GM12878 (cell line): ENCODE data around the gene ATL1.

Experiments used
- CREB1 ChIP-seq: IDR thresholded peaks from 2 replicates; pipeline ENCODE4 v1.6.1; 2012; ENCODE audit warnings: low read depth, mild to moderate bottlenecking, inconsistent platforms
- EGR1 ChIP-seq, 2 experiments: IDR thresholded peaks; 1 replicate in 1 of 2; 2 replicates in 1 of 2; pipeline ENCODE4 v1.6.1; 2011 to 2012; ENCODE audit warnings: low read depth in 2 of 2, low read length in 2 of 2, borderline replicate concordance in 1 of 2, mild to moderate bottlenecking in 1 of 2, moderate library complexity in 1 of 2
- EP300 ChIP-seq, 2 experiments: fragments of 150-350 bp in 1 of 2; IDR thresholded peaks; 2 replicates each; pipeline ENCODE4 v1.6.1; 2011 to 2012; ENCODE audit warnings: low read depth in 2 of 2, low read length in 2 of 2, borderline replicate concordance in 1 of 2, improper control_type of control experiment in 1 of 2, inconsistent platforms in 1 of 2; ENCODE audit not compliant: control insufficient read depth in 1 of 2
- NFYB ChIP-seq: IDR thresholded peaks from 2 replicates; pipeline ENCODE4 v1.6.1; 2011; ENCODE audit warnings: low read depth, mild to moderate bottlenecking, low read length, improper control_type of control experiment, moderate library complexity; ENCODE audit not compliant: insufficient read depth
- POLR2A ChIP-seq: IDR thresholded peaks from 2 replicates; pipeline ENCODE4 v1.6.1; 2011; ENCODE audit warnings: low read depth, mild to moderate bottlenecking, low read length
- POLR2AphosphoS5 ChIP-seq: IDR thresholded peaks from 2 replicates; pipeline ENCODE4 v1.6.1; 2011; ENCODE audit warnings: mild to moderate bottlenecking, low read length, inconsistent platforms
- RCOR1 ChIP-seq: conservative IDR thresholded peaks from 2 replicates; pipeline ENCODE4 v1.6.1; 2012; ENCODE audit warnings: low read depth, low read length, improper control_type of control experiment
- TARDBP ChIP-seq: IDR thresholded peaks from 2 replicates; pipeline ENCODE4 v1.6.1; 2016; ENCODE audit warnings: borderline replicate concordance
- ZNF274 ChIP-seq: IDR thresholded peaks from one replicate; pipeline ENCODE4 v1.8.0; 2011; ENCODE audit not compliant: insufficient read length, insufficient read depth
- TF ChIP-seq, protein P1 (sequence below): fragments of 450-650 bp; conservative IDR thresholded peaks from 2 replicates; pipeline ENCODE4 v1.6.1; 2017; ENCODE audit warnings: mild to moderate bottlenecking, moderate library complexity
- TF ChIP-seq, protein P2 (sequence below), 3 experiments: IDR thresholded peaks in 2 of 3; conservative IDR thresholded peaks in 1 of 3; 2 replicates each; pipeline ENCODE4 v1.5.1; 2011; ENCODE audit warnings: low read depth in 3 of 3, low read length in 3 of 3, mild to moderate bottlenecking in 3 of 3, control low read depth in 2 of 3, moderate library complexity in 2 of 3, inconsistent platforms in 1 of 3, mixed read lengths in 1 of 3; ENCODE audit not compliant: control insufficient read depth in 2 of 3, insufficient read depth in 1 of 3; ENCODE audit errors: extremely low read depth in 1 of 3
- TF ChIP-seq, protein P3 (sequence below): IDR thresholded peaks from 2 replicates; pipeline ENCODE4 v1.6.1; 2012; ENCODE audit warnings: low read depth, low read length, improper control_type of control experiment
- TF ChIP-seq, protein P4 (sequence below): fragments of 450-650 bp; formaldehyde crosslinking; IDR thresholded peaks from 2 replicates; pipeline ENCODE4 v1.4.0; 2022; ENCODE audit warnings: mild to moderate bottlenecking, moderate library complexity

DNA sequence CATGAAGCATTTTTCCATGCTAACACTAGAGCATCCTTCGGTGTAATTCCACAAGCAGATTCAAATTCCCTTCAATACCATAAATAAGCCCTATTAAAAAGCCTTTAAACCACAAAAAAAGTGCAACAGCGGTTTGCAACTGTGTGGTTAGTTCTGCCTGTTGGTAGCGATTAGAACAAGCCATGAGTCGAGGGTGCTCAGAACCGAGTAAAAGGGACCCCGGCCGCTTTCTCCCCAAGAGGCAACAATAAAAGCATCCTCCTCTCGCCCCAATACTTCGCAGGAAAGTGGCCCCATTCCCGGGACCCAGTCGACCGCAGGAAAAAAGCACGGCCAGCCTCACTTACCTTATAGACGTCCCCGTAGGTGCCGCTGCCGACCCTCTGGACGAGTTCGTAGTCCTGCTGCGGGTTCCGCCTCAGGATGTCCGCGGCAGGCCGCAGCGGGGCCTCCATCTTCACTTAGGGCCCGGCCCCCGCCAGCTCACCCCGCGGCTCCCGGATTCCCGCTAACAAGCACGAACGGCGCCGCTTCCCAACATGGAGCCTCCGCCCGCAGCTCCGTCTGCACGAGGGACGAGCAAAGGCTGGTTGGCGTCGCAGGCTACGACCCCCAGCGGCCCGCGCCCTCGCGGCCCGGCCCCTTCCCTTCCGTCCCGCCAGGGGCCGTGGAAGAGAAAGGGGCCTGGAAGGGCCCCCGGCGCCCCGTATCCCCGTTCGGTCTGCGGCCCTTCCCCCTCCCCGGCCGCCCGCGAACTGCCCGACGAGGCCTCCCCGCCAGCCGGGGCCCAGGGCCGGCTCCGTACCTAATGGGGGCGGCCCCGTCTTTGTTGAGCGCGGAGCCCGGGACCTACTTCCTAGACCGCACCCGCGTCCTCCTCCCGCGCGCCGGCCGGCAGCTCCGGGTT lies 28.1 kb upstream of the ATL1 start:
- TF ChIP-seq, protein P1, sequence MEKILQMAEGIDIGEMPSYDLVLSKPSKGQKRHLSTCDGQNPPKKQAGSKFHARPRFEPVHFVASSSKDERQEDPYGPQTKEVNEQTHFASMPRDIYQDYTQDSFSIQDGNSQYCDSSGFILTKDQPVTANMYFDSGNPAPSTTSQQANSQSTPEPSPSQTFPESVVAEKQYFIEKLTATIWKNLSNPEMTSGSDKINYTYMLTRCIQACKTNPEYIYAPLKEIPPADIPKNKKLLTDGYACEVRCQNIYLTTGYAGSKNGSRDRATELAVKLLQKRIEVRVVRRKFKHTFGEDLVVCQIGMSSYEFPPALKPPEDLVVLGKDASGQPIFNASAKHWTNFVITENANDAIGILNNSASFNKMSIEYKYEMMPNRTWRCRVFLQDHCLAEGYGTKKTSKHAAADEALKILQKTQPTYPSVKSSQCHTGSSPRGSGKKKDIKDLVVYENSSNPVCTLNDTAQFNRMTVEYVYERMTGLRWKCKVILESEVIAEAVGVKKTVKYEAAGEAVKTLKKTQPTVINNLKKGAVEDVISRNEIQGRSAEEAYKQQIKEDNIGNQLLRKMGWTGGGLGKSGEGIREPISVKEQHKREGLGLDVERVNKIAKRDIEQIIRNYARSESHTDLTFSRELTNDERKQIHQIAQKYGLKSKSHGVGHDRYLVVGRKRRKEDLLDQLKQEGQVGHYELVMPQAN, result no peak
- TF ChIP-seq EGR1 (IDR thresholded peaks at IDR 0.05; ENCODE audit: borderline replicate concordance in 1 of 2, low read depth in 2 of 2, low read length in 2 of 2), result no peak
- TF ChIP-seq CREB1, result no peak
- no peak for TF ChIP-seq POLR2AphosphoS5
- no peak for TF ChIP-seq NFYB
- TF ChIP-seq POLR2A, result peak; percentile 75; the same call in 1 of the 2 replicates
- TF ChIP-seq, protein P2, sequence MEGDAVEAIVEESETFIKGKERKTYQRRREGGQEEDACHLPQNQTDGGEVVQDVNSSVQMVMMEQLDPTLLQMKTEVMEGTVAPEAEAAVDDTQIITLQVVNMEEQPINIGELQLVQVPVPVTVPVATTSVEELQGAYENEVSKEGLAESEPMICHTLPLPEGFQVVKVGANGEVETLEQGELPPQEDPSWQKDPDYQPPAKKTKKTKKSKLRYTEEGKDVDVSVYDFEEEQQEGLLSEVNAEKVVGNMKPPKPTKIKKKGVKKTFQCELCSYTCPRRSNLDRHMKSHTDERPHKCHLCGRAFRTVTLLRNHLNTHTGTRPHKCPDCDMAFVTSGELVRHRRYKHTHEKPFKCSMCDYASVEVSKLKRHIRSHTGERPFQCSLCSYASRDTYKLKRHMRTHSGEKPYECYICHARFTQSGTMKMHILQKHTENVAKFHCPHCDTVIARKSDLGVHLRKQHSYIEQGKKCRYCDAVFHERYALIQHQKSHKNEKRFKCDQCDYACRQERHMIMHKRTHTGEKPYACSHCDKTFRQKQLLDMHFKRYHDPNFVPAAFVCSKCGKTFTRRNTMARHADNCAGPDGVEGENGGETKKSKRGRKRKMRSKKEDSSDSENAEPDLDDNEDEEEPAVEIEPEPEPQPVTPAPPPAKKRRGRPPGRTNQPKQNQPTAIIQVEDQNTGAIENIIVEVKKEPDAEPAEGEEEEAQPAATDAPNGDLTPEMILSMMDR (IDR thresholded peaks at IDR 0.05 in 2 of 3, conservative IDR thresholded peaks at IDR 0.05 in 1 of 3; ENCODE audit: control insufficient read depth in 2 of 3, extremely low read depth in 1 of 3, insufficient read depth in 1 of 3, low read depth in 3 of 3, low read length in 3 of 3), result 0 out of 6 replicates have a peak, but pooled peaks of 1 of the 3 experiments have one; percentile 0
- TF ChIP-seq, protein P3, sequence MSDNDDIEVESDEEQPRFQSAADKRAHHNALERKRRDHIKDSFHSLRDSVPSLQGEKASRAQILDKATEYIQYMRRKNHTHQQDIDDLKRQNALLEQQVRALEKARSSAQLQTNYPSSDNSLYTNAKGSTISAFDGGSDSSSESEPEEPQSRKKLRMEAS, result no peak
- TF ChIP-seq EP300 (IDR thresholded peaks at IDR 0.05; ENCODE audit: borderline replicate concordance in 1 of 2, control insufficient read depth in 1 of 2, low read depth in 2 of 2, low read length in 2 of 2), result no peak
- no peak for TF ChIP-seq TARDBP
- TF ChIP-seq, protein P4, sequence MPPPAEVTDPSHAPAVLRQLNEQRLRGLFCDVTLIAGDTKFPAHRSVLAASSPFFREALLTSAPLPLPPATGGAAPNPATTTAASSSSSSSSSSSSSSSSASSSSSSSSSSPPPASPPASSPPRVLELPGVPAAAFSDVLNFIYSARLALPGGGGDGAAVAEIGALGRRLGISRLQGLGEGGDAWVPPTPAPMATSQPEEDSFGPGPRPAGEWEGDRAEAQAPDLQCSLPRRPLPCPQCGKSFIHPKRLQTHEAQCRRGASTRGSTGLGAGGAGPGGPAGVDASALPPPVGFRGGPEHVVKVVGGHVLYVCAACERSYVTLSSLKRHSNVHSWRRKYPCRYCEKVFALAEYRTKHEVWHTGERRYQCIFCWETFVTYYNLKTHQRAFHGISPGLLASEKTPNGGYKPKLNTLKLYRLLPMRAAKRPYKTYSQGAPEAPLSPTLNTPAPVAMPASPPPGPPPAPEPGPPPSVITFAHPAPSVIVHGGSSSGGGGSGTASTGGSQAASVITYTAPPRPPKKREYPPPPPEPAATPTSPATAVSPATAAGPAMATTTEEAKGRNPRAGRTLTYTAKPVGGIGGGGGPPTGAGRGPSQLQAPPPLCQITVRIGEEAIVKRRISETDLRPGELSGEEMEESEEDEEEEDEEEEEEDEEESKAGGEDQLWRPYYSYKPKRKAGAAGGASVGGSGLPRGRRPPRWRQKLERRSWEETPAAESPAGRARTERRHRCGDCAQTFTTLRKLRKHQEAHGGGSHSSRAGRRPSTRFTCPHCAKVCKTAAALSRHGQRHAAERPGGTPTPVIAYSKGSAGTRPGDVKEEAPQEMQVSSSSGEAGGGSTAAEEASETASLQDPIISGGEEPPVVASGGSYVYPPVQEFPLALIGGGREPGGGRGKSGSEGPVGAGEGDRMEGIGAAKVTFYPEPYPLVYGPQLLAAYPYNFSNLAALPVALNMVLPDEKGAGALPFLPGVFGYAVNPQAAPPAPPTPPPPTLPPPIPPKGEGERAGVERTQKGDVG (CRISPR knock-in tag), result no peak
- no peak for TF ChIP-seq ZNF274
- no peak for TF ChIP-seq RCOR1
